BLaER1 (cell line): Measurements from ENCODE around the gene SLC5A2.

Experiments
- H3K27ac ChIP-seq: shearing (Covaris generic); formaldehyde crosslinking; 2 replicates; pipeline ENCODE4 v1.8.1; 2022
- H3K27me3 ChIP-seq: shearing (Covaris generic); formaldehyde crosslinking; 2 replicates; pipeline ENCODE4 v1.8.1; 2022
- H3K36me3 ChIP-seq: shearing (Covaris generic); formaldehyde crosslinking; 2 replicates; pipeline ENCODE4 v1.8.1; 2022
- H3K4me1 ChIP-seq: shearing (Covaris generic); formaldehyde crosslinking; 2 replicates; pipeline ENCODE4 v1.8.1; 2022
- H3K4me2 ChIP-seq: shearing (Covaris generic); formaldehyde crosslinking; 2 replicates; pipeline ENCODE4 v1.8.1; 2022
- H3K4me3 ChIP-seq: shearing (Covaris generic); formaldehyde crosslinking; 2 replicates; pipeline ENCODE4 v1.8.1; 2022
- H3K9ac ChIP-seq: shearing (Covaris generic); formaldehyde crosslinking; 2 replicates; pipeline ENCODE4 v1.8.1; 2022
- H3K9me3 ChIP-seq: shearing (Covaris generic); formaldehyde crosslinking; 2 replicates; pipeline ENCODE4 v1.8.1; 2022
- H4K20me1 ChIP-seq: shearing (Covaris generic); formaldehyde crosslinking; 2 replicates; pipeline ENCODE4 v1.8.1; 2022
- Cebpa-rat ChIP-seq: shearing (Covaris generic); IDR thresholded peaks from 2 replicates; pipeline ENCODE4 v1.8.1; 2022

The SLC5A2 gene

DNA sequence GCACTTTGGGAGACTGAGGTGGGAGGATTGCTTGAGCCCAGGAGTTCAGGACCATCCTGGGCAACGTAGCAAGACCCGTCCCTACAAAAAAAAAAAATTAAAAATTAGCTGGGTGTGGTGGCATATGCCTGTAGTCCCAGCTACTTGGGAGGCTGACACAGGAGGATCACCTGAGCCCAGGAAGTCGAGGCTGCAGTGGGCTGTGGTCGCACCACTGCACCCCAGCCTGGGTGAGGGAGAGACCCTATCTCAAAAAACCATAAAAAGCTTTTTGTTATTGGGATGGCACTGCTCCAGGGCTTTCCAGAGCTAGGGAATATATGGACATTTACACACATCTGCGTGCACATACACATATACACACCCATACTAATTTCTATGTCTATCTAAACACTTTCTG lies 31.7 kb upstream of the SLC5A2 start:
- H3K9me3 ChIP-seq, result peaks cover 4% of the 10 kb centered on the region
- peaks cover 30% of the 10 kb centered on the region for H3K4me1 ChIP-seq
- no peak overlapping the region for H3K4me3 ChIP-seq
- H3K9ac ChIP-seq, result no peak overlapping the region
- TF ChIP-seq Cebpa-rat, result no peak
- H3K4me2 ChIP-seq, result peak overlapping the region; percentile 49; the same call in 1 of the 2 replicates
- H3K27ac ChIP-seq, result no peak overlapping the region
- 0 out of 2 replicates have a peak, but pooled peaks cover 9% of the 10 kb centered on the region for H3K36me3 ChIP-seq
- H3K27me3 ChIP-seq, result no peaks in the 10 kb centered on the region
- H4K20me1 ChIP-seq, result peaks cover 56% of the 10 kb centered on the region

DNA sequence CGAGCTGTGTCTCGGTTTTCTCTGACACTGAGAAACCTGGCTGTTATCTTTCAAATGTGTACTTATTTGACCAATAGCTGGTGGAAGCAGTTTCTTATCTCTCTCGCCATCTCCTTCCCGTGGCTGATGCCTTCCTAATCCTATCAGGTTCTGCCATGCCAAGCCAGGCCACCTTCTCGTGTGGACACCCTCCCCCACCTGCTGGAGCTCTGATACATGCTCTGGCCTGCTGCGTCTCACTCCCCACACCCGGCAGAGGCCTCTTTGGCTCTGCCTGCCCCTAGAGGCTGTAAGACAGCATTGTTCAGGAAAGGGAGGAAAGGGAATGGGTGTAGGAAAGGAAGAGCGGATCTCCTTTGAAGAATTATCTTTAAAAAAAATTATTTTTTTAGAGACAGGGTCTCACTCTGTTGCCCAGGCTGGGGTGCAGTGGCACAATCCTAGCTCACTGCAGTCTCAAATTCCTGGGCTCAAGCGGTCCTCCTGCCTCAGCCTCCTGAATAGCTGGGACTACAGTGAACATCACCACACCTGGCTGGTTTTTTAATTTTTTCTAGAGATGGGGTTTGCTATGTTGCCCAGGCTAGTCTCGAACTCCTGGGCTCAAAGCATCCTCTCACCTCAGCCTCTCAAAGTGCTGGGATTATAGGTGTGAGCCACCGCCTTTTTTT lies 31.1 kb upstream of the SLC5A2 start:
- H4K20me1 ChIP-seq, result peaks cover 62% of the 10 kb centered on the region

DNA sequence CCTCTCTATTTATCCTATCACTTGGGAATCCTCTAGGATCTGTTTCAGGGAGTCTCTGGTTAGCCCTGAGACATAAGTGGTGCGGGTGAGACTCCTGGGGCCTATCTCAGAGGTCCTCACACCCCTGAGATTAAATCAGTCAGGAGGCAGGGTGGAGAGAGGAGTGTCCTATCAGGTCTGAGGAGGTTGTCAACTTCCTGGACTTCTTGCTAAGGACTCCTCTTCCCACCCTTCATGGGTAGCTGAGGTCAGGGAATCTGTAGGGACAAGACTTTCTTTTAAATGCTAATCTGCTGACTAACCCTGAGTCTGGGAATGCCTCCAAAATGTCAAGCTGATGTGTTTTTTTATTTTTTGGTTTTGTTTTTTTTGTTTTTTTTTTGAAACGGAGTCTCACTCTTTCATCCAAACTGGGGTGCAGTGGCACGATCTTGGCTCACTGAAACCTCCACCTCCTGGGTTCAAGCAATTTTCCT lies 30.3 kb upstream of the SLC5A2 start:
- H3K4me3 ChIP-seq, result no peak overlapping the region

More for the DNA sequence above, 31.1 kb upstream of the SLC5A2 start:
- Histone ChIP-seq H3K27ac (no peak overlapping the region), H3K4me1 (peaks cover 36% of the 10 kb centered on the region), H3K4me2 (peak overlapping the region; percentile 49), H3K36me3 (peaks cover 13% of the 10 kb centered on the region; the same call in 1 of the 2 replicates), H3K9ac (no peak overlapping the region), H3K9me3 (no peaks in the 10 kb centered on the region), H3K27me3 (no peaks in the 10 kb centered on the region), H3K4me3 (no peak overlapping the region)
- TF ChIP-seq Cebpa-rat, result no peak

DNA sequence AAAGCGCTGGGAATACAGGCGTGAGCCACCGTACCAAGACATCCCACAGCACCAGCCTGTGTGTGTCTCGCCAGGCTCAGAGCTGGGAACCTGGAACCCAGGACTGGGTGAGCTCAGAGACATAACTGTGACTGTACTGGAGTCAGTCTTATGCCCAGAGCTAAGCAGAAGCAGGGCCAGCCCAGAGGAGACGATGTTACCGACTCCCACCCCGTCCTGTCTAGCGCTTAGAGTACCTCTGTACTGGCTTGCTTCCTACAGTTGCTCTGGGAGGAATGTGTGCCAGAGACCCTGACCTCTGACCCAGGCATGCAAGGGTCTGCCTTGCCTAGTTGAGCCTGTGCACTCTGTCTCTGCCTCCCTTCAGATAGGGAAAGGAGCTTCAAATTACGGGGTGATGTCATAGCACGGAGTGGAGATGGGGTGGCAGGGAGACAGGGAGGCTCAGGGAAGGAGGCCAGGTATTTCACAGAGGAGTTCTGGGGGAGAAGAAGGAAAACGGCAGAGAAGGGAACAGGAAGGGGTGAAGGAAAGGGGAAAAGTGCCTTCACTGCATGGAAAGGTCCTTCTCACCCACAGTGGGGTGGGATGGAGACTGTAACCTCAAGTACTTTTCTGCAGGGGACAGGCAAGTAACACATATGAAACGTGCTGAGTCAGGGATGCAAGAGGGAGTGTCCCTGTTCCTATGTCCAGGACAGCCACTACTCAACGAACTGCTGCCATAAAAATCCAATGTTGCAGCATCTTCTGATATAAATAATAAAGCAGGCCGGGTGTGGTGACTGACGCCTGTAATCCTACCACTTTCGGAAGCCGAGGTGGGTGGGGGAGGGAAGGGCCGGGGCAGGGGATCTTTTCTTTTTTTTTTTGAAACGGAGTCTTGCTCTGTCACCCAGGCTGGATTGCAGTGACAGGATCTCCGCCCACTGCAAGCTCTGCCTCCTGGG lies 29.4 kb upstream of the SLC5A2 start:
- Histone ChIP-seq H3K9ac (no peak overlapping the region), H4K20me1 (peaks cover 79% of the 10 kb centered on the region), H3K4me2 (no peak overlapping the region), H3K36me3 (peaks cover 13% of the 10 kb centered on the region; the same call in 1 of the 2 replicates), H3K27ac (0 out of 2 replicates have a peak overlapping the region, but pooled peaks have one; percentile 26), H3K27me3 (no peaks in the 10 kb centered on the region), H3K4me3 (no peak overlapping the region), H3K4me1 (peaks cover 48% of the 10 kb centered on the region), H3K9me3 (no peaks in the 10 kb centered on the region)
- TF ChIP-seq Cebpa-rat, result no peak

More for the DNA sequence above, 30.3 kb upstream of the SLC5A2 start:
- H3K36me3 ChIP-seq, result peaks cover 13% of the 10 kb centered on the region; the same call in 1 of the 2 replicates
- H3K4me1 ChIP-seq, result peaks cover 44% of the 10 kb centered on the region
- H3K9me3 ChIP-seq, result no peaks in the 10 kb centered on the region
- no peak overlapping the region for H3K9ac ChIP-seq
- TF ChIP-seq Cebpa-rat, result no peak
- peaks cover 71% of the 10 kb centered on the region for H4K20me1 ChIP-seq
- no peak overlapping the region for H3K27ac ChIP-seq
- no peak overlapping the region for H3K4me2 ChIP-seq
- H3K27me3 ChIP-seq, result no peaks in the 10 kb centered on the region

DNA sequence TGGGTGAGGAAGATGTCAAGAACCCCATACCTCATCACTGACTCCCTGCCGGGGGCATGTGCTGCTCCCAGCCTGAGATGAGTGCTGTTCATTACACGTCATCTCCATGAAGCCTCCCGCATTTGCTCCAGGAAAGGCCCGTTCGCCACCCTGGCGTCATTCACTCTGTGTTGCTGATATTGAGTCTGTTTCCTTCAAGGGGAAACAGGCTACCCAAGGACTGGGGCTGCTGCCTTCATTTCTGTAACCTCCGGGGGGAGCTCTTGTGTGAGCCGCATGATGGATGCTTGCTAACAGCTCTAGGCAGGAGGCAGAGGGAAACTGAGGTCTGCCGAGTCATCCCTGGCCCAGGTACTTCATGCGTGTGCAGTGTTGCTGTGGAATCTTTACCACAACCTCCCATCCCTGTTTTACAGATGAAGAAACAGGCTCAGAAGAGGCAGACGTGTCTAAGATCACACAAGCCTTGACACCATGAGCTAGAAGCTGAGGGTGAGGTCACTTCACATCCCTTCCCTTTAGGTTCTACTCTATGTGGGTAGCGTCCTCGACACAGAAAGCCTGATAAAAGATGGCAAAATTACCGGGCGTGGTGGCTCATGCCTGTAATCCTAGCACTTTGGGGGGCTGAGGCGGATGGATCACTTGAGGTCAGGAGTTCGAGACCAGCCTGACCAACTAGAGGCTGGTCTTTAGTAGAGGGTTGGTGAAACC lies 27.2 kb upstream of the SLC5A2 start:
- no peak overlapping the region for H3K4me3 ChIP-seq

DNA sequence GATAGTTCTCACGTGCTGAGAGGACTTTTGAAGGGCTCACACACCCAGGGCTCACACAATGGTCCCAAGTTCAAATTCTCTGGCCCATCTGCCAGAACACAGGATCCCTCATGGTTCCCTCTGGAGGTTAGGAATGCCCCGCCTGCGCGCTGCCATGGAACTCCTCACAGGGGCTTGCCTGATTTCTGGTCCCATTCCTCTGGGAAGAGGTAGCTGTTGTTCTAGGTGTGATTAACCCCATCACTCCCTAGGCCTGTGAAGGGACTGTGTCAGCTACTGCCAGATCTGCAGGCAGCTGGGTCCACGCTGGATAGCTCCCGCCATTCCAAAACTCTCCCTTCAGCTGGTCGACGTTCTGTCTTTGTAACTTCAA lies 25.9 kb upstream of the SLC5A2 start:
- H3K36me3 ChIP-seq, result peaks cover 19% of the 10 kb centered on the region
- H3K4me3 ChIP-seq, result peak overlapping the region; percentile 82
- H3K4me1 ChIP-seq, result peaks cover 62% of the 10 kb centered on the region
- no peak for TF ChIP-seq Cebpa-rat
- peaks cover 64% of the 10 kb centered on the region for H4K20me1 ChIP-seq
- H3K9ac ChIP-seq, result peak overlapping the region; percentile 22; the same call in 1 of the 2 replicates
- H3K4me2 ChIP-seq, result peak overlapping the region; percentile 97
- H3K27me3 ChIP-seq, result no peaks in the 10 kb centered on the region
- no peak overlapping the region for H3K27ac ChIP-seq
- H3K9me3 ChIP-seq, result no peaks in the 10 kb centered on the region

More for the DNA sequence above, 27.2 kb upstream of the SLC5A2 start:
- no peak overlapping the region for H3K9ac ChIP-seq
- no peaks in the 10 kb centered on the region for H3K27me3 ChIP-seq
- H4K20me1 ChIP-seq, result peaks cover 76% of the 10 kb centered on the region
- no peak for TF ChIP-seq Cebpa-rat
- peaks cover 56% of the 10 kb centered on the region for H3K4me1 ChIP-seq
- H3K27ac ChIP-seq, result no peak overlapping the region
- no peaks in the 10 kb centered on the region for H3K9me3 ChIP-seq
- peak overlapping the region; percentile 97 for H3K4me2 ChIP-seq
- H3K36me3 ChIP-seq, result peaks cover 13% of the 10 kb centered on the region; the same call in 1 of the 2 replicates

DNA sequence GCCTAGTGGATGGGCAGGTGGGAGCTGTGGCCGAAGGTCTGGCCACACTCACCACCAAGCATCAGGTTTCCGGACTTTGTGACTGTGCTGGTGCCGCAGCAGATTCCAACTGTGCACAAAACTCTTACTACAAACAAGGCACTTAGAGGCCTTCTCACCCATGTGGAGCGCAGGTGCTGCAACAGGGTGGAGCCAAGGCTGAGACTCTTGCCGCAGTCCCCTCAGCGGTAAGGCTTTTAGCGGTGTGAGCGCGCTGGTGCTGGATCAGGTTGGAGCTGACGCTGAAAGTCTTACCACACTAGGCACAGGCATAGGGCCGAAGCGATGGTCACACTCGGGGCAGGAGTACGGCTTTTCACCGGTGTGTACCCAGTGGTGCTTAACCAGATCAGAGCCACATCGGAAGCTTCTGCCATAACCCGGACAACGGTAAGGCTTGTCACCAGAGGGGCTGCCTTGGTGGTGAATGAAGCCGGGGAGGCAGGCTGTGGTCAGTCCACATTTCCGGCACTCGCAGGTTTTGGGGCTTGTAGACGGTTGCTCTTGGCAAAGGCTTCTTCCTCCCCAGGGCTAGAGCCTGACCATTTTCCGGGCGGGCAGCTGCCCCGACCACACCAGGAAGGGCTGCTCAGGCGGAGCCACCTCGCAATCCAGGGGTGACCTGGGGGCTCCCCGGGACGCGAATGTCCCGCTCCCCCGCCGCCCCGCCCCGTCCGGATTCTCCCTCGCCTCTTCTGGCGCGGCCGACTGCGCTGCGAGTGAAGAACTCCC lies 24.7 kb upstream of the SLC5A2 start:
- Histone ChIP-seq H3K4me3 (peak overlapping the region; percentile 82), H3K36me3 (peaks cover 31% of the 10 kb centered on the region), H3K27ac (peak overlapping the region; percentile 99), H3K4me2 (peak overlapping the region; percentile 97), H4K20me1 (peaks cover 52% of the 10 kb centered on the region), H3K9ac (peak overlapping the region; percentile 97), H3K27me3 (no peaks in the 10 kb centered on the region), H3K4me1 (peaks cover 57% of the 10 kb centered on the region), H3K9me3 (no peaks in the 10 kb centered on the region)
- TF ChIP-seq Cebpa-rat, result no peak

DNA sequence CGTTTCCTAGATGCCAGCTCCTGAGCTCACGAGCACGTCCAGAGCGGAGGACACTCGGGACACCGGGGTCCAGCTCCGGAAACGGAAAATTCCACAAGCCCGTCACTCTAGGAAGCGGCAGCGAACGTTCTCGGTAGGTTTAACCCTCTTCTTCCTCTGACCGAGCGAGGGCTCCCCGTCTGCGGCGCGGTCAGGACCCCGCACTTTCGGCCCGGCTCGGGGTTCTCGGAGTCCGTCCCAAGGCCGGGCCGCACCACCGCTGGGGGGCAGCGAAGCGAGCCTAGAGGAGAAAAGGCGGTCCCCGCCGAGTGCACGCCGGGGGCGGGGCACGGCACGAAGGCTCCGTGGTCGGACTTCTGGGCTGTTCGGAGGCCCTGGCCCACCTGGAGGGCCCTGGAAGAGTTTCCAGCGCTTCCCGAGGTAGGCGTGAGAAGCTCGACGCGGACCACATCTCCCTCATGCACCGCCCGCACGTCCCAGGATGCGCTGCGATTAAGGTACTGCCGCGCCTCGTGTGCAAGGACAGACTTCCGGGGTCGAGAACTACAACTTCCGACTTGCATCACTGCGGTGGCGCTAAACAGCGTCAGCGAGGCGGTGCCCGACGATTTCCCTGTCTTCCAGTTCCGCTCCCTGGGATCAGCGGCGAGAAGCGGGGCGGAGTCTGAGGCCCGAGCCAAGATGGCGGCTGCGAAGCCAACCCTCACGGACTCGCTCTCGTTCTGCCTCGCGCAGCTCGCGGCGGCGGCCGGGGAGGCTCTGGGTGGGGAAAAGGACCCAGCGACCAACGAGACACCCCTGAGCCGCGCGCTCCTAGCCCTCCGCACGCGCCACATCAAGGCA lies 23.9 kb upstream of the SLC5A2 start, which contains the start of gene ARMC5:
ARMC5 (plus strand) TSS at position 658 of the 843 bp plus-strand sequence; CDS start at position 682, 24 bp downstream.
- peaks cover 65% of the 10 kb centered on the region for H3K4me1 ChIP-seq
- no peaks in the 10 kb centered on the region for H3K9me3 ChIP-seq
- no peaks in the 10 kb centered on the region for H3K27me3 ChIP-seq
- H4K20me1 ChIP-seq, result peaks cover 44% of the 10 kb centered on the region
- 0 out of 2 replicates have a peak, but pooled peaks have one; percentile 8 for TF ChIP-seq Cebpa-rat
- H3K27ac ChIP-seq, result peak within 1 kb of the TSS; percentile 99
- peaks cover 36% of the 10 kb centered on the region for H3K36me3 ChIP-seq
- H3K4me3 ChIP-seq, result peak within 1 kb of the TSS; percentile 82
- H3K9ac ChIP-seq, result peak within 1 kb of the TSS; percentile 97
- H3K4me2 ChIP-seq, result peak within 1 kb of the TSS; percentile 97
